ENCODE measurements around the gene TBL1X.

DNA sequence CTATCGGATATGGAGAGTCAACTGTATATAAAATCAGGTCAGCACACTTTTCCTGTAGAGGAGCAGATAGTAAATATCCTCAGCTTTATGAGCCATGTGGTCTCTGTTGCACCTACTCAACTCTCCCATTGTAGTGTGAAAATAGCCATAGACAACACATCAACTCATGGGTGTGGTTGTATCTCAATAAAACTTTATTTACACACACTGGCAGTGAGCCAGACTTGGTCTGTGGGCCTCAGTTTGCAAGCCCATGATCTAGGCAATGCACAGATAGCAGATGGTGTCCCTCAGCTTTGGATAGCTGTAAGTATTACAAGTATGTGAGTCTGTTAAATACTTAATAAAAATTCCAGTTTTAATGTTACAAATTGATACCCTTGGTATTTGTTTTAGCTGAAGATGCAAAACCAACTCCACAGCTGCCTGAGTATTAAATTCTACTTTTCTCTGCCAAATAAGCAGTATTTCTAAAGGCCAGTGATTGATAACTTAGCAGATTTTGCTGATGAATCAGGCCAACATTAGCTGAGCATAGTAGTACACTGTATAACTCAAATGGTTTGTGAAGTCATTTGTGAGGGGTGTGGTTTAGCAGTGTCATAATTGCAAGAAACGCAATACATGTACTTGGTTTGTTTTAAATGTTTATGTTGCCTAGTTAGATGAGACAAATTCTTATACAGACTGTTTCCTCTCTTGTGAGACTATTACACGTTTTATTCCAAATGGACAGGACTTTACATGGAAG lies 213.5 kb downstream of the TBL1X start:
- TF ChIP-seq CTCF (IDR thresholded peaks at IDR 0.05) (no peak), POLR2AphosphoS5 (IDR thresholded peaks at IDR 0.05) (no peak)

Data from stomach (tissue), 4 donors.